Measurements from ENCODE around the gene JUNB. TPM values are rescaled to one million over a fixed set of nuclear protein-coding genes. Genes with fewer than 3 reads are reported as not detected.
A peak's percentile ranks its signal among the peaks of the same experiment; 100 is the strongest.

JUNB gene
- total RNA-seq (2021; ENCODE audit: unreplicated experiment) (49.7 TPM), Bru-seq, nascent RNA (percentile 84 among the genes with signal in this experiment), BruChase-seq, experiment 1, labeled RNA remaining after a 2-hour chase (percentile 71 among the genes with signal in this experiment), BruChase-seq, experiment 2, labeled RNA remaining after a 6-hour chase (percentile 62 among the genes with signal in this experiment)
- polyA plus RNA-seq (2012; ENCODE audit: insufficient read length): 73.3 TPM
- long read RNA-seq, transcript JUNB-201 (1 exons, 1,820 nt): major isoform, 102 of 102 reads
- long read RNA-seq, partial matches to known transcripts: 0 of 102 reads
- long read RNA-seq, other reads (novel, unspliced or antisense): 0 of 102 reads

- CTCF ChIA-PET: interaction anchor here (1.7 kb wide), 1 partner anchor 14 kb away, joined by 5 read pairs; no protein-coding TSS in a partner anchor
- POLR2A ChIA-PET: interaction anchor here (0.7 to 2.8 kb wide), 6 partner anchors 8 to 364 kb away, joined by 3 to 16 read pairs (median 4); no protein-coding TSS in a partner anchor
- no peak for DNase-seq (ENCODE audit: low read depth, low spot score)
- intact Hi-C loops (cut with micrococcal nuclease; ENCODE audit: unreplicated experiment): no loop called here
- peaks cover 41% of the 10 kb centered on the region for H3K4me1 ChIP-seq (ENCODE audit: control insufficient read depth, insufficient read depth, low read length)
- in situ Hi-C loops (cut with HindIII; ENCODE audit: low pct_unique_long_range_greater_than_20kb, low sequenced_read_pairs): no loop called here
- BruUV-seq (replicated peaks): no TSS peak
- H3K27ac ChIP-seq (ENCODE audit: low read length): peak within 1 kb of the TSS; percentile 87
- peak within 1 kb of the TSS; percentile 75 to 79 for H3K4me3 ChIP-seq (ENCODE audit: low read depth in 2 of 2, low read length in 2 of 2)
- H3K27me3 ChIP-seq (ENCODE audit: control insufficient read depth, insufficient read depth, low read length): no peaks in the 10 kb centered on the region
- no peaks in the 10 kb centered on the region for H3K9me3 ChIP-seq (ENCODE audit: control insufficient read depth, insufficient read depth, low read depth, low read length)
- H3K36me3 ChIP-seq (ENCODE audit: control insufficient read depth, insufficient read depth, low read length): peaks cover 2% of the 10 kb centered on the region
- TF ChIP-seq TCF7L2 (IDR thresholded peaks at IDR 0.05; ENCODE audit: low read depth, low read length): no peak
- TF ChIP-seq, protein P1, sequence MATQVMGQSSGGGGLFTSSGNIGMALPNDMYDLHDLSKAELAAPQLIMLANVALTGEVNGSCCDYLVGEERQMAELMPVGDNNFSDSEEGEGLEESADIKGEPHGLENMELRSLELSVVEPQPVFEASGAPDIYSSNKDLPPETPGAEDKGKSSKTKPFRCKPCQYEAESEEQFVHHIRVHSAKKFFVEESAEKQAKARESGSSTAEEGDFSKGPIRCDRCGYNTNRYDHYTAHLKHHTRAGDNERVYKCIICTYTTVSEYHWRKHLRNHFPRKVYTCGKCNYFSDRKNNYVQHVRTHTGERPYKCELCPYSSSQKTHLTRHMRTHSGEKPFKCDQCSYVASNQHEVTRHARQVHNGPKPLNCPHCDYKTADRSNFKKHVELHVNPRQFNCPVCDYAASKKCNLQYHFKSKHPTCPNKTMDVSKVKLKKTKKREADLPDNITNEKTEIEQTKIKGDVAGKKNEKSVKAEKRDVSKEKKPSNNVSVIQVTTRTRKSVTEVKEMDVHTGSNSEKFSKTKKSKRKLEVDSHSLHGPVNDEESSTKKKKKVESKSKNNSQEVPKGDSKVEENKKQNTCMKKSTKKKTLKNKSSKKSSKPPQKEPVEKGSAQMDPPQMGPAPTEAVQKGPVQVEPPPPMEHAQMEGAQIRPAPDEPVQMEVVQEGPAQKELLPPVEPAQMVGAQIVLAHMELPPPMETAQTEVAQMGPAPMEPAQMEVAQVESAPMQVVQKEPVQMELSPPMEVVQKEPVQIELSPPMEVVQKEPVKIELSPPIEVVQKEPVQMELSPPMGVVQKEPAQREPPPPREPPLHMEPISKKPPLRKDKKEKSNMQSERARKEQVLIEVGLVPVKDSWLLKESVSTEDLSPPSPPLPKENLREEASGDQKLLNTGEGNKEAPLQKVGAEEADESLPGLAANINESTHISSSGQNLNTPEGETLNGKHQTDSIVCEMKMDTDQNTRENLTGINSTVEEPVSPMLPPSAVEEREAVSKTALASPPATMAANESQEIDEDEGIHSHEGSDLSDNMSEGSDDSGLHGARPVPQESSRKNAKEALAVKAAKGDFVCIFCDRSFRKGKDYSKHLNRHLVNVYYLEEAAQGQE (IDR thresholded peaks at IDR 0.05; ENCODE audit: insufficient read depth in 1 of 2, low read depth in 2 of 2, low read length in 1 of 2): peak in 1 of 2 experiments; percentile 79; a peak in 2 of 4 replicates
- peak; percentile 99 for TF ChIP-seq POLR2AphosphoS5 (IDR thresholded peaks at IDR 0.05; ENCODE audit: low read depth, low read length)
- TF ChIP-seq CTCF (IDR thresholded peaks at IDR 0.05): no peak
- peak; percentile 98; the same call in 1 of the 2 replicates for TF ChIP-seq SIN3A (IDR thresholded peaks at IDR 0.05; ENCODE audit: borderline replicate concordance, insufficient read depth, low read depth, low read length)
- ATAC-seq: peak; percentile 60
These were observed at the start of gene JUNB for GRCh38 chr19:12791345-12792050. JUNB (plus strand) TSS chr19:12791486; CDS start chr19:12791772, 286 bp downstream.

DNA sequence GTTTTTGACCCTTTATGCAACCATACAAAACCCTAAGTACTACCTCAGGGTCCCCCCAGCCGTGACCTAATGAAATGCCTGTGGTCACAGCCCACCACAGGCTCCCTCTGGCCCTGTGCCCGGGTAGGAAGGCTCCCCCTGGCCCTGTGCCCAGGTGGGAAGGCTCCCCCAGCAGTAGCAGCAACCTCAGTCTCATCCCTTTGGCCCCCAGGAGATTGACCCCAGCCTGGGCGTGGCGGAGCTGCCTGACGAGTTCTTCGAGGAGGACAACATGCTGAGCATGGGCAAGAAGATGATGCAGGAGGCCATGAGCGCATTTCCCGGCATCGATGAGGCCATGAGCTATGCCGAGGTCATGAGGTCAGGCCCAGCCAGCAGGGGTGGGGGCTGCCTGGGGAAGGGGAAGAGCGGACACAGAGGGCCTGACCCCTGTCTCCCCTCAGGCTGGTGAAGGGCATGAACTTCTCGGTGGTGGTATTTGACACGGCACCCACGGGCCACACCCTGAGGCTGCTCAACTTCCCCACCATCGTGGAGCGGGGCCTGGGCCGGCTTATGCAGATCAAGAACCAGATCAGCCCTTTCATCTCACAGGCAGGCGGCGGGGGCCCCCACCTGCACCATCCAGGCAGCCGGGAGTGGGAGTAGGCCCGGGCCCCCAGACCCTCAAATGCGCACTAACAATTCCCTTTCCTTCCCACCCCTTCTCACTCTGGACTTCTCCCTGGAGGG is 46.0 kb upstream of the JUNB start:
- DNase-seq (ENCODE audit: low read depth, low spot score): no peak
- Histone ChIP-seq H3K4me1 (ENCODE audit: control insufficient read depth, insufficient read depth, low read length) (peaks cover 4% of the 10 kb centered on the region), H3K9me3 (ENCODE audit: control insufficient read depth, insufficient read depth, low read depth, low read length) (no peaks in the 10 kb centered on the region), H3K4me3 (ENCODE audit: low read depth in 2 of 2, low read length in 2 of 2) (no peak overlapping the region), H3K27ac (ENCODE audit: low read length) (no peak overlapping the region), H3K36me3 (ENCODE audit: control insufficient read depth, insufficient read depth, low read length) (no peaks in the 10 kb centered on the region), H3K27me3 (ENCODE audit: control insufficient read depth, insufficient read depth, low read length) (no peaks in the 10 kb centered on the region)
- no peak for TF ChIP-seq TCF7L2 (IDR thresholded peaks at IDR 0.05; ENCODE audit: low read depth, low read length)
- no peak for TF ChIP-seq CTCF (IDR thresholded peaks at IDR 0.05)
- no peak for TF ChIP-seq POLR2AphosphoS5 (IDR thresholded peaks at IDR 0.05; ENCODE audit: low read depth, low read length)
- TF ChIP-seq, protein P1 (IDR thresholded peaks at IDR 0.05; ENCODE audit: insufficient read depth in 1 of 2, low read depth in 2 of 2, low read length in 1 of 2): no peak
- TF ChIP-seq SIN3A (IDR thresholded peaks at IDR 0.05; ENCODE audit: borderline replicate concordance, insufficient read depth, low read depth, low read length): no peak
- intact Hi-C loops (cut with micrococcal nuclease; ENCODE audit: unreplicated experiment) (no loop called here), in situ Hi-C loops (cut with HindIII; ENCODE audit: low pct_unique_long_range_greater_than_20kb, low sequenced_read_pairs) (no loop called here)
- ChIA-PET POLR2A (interaction anchor here (0.6 kb wide), 1 partner anchor 20 kb away, joined by 8 read pairs; no protein-coding TSS in a partner anchor), CTCF (no interaction called here)
- no TSS peak for BruUV-seq (replicated peaks)
- no peak for ATAC-seq
